ENCODE measurements around the gene MCC.

The MCC gene

DNA sequence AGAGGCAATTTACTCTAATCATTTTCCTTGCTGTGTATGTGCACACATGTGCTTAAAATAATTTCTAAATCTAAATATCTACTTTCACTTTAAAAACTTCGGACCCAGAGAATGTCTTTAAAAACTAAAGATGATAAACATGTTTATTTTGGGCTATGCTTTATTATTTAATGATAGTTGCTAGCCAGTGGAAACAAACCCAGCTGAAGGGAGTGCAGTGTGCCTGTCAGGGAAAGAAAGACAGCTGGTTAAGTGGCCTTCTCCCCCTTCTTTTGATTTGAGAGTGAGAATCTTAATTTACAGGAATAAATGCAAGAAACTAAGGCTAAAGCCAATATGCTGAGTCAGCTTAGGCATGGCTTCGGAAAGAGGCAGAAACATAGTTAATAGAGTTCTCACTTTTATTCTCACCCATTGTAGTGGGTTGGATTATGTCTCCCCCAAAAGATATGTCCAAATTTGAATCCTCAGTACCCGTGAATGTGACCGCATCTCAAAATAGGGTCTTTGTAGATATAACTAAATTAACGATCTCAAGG is 400.2 kb downstream of the MCC start:
- no peak for DNase-seq (ENCODE audit: low spot score)
- TF ChIP-seq, protein P1, sequence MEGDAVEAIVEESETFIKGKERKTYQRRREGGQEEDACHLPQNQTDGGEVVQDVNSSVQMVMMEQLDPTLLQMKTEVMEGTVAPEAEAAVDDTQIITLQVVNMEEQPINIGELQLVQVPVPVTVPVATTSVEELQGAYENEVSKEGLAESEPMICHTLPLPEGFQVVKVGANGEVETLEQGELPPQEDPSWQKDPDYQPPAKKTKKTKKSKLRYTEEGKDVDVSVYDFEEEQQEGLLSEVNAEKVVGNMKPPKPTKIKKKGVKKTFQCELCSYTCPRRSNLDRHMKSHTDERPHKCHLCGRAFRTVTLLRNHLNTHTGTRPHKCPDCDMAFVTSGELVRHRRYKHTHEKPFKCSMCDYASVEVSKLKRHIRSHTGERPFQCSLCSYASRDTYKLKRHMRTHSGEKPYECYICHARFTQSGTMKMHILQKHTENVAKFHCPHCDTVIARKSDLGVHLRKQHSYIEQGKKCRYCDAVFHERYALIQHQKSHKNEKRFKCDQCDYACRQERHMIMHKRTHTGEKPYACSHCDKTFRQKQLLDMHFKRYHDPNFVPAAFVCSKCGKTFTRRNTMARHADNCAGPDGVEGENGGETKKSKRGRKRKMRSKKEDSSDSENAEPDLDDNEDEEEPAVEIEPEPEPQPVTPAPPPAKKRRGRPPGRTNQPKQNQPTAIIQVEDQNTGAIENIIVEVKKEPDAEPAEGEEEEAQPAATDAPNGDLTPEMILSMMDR (IDR thresholded peaks at IDR 0.05; ENCODE audit: extremely low read depth, missing control alignments), result no peak

DNA sequence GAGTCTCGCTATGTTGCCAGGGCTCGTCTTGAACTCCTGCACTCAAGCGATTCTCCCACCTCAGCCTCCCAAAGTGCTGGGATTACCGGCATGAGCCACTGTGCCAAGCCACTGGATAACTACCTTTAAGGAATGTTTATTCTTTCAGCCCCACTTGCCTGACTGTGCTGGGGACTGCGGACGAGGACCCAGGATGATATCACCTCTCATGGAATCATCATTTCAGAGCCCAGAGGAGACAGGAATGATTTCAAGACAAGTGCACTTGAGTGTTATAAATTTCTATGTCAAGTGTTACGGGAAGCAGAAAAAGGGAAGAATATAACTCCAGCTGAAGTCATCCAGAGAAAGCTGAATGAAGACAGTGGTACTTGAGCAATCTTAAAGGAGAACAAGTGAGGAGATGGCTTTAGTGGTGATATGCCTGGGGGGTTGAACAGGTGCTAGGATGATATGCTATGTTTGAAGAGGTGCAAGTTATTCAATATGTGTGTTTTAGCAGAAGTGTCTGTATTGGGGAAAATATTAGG is 402.3 kb downstream of the MCC start:
- TF ChIP-seq, protein P1 (IDR thresholded peaks at IDR 0.05; ENCODE audit: extremely low read depth, missing control alignments), result no peak
- DNase-seq (ENCODE audit: low spot score), result no peak

DNA sequence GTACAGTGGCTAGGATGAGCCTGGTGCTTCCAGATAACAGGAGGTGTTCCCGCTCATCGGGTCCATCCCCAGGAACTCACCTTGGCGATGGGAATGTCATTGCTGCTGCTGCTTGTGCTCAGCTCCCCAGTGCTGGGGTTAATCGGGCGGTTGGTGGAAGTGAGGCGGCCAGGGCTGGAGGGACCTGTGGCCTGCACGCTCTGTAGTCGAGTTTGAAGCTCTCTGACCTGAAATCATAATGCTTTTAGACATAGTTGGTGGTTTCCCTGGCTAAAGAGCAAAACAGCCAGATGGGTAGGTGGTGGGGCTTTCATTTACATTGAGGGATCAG is 403.2 kb downstream of the MCC start:
- TF ChIP-seq, protein P1 (IDR thresholded peaks at IDR 0.05; ENCODE audit: extremely low read depth, missing control alignments), result no peak
- DNase-seq (ENCODE audit: low spot score), result no peak

DNA sequence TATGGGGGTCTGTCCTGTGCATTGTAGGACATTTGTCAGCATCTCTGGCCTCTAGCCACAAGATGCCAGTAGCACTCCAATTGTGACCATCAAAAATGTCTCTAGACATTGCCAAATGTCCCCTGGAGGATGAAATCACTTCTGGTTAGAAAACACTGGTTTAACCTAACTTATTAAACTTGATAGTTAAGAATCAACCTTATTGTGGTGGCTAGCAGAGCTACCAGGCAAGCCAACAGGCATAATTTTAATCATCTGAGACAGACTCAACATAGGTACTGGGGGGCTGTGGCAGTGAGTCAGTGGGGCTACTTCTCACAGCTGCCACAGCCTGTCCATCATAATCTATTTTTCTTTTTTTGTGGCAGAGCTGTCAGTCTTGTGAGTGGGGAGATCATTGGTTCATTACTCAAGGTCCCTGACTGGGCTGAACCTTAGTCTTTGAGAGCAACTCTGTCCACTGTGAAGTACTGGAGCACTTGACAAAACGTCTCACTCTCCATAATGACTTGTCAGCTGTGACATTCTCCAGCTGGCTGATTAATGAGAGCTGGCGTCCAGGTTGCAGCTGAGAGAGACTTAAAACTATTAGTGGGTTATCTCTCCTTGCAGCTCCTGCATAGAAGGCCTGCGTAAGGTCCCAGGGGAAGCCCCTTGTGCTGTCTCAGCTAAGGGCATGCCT is 403.7 kb downstream of the MCC start:
- TF ChIP-seq, protein P1 (IDR thresholded peaks at IDR 0.05; ENCODE audit: extremely low read depth, missing control alignments), result no peak
- no peak for DNase-seq (ENCODE audit: low spot score)

DNA sequence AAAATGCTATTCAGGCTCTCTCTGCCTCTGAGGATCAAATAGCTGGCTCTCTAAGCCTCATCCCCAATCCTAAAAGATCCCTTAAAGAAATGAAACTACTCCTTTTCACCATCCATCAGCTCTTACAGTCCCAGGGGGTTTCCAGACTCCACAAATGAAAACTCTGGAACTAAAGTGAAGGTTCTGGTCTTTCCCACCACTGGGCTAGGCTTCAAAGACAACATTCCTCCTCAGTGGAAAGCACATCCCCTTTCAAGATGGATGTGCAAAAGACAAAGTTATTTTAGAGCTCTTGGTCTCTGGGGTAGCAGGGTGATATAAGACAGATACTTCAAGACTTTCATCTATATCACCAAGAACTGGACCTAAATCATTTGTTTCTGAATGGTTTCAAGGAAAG is 404.8 kb downstream of the MCC start:
- DNase-seq (ENCODE audit: low spot score), result no peak
- TF ChIP-seq, protein P1 (IDR thresholded peaks at IDR 0.05; ENCODE audit: extremely low read depth, missing control alignments), result no peak

DNA sequence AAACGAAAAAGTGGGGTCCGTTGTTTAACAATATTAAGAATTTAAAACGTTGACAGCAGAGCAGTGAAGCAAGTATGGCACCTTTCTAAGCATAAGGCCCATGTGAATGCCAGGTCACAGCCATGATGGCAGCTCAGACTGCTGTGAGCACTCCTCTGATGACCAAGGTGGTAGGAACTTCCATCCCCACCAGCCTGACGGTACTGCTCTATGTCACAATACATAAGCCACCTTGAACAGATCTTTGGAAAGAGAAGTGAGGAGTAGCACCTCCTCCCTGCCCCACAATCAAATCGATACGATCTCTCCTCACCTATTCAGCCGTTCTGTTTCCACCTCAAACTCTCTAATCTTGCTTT is 405.7 kb downstream of the MCC start:
- TF ChIP-seq, protein P1 (IDR thresholded peaks at IDR 0.05; ENCODE audit: extremely low read depth, missing control alignments), result no peak
- no peak for DNase-seq (ENCODE audit: low spot score)

DNA sequence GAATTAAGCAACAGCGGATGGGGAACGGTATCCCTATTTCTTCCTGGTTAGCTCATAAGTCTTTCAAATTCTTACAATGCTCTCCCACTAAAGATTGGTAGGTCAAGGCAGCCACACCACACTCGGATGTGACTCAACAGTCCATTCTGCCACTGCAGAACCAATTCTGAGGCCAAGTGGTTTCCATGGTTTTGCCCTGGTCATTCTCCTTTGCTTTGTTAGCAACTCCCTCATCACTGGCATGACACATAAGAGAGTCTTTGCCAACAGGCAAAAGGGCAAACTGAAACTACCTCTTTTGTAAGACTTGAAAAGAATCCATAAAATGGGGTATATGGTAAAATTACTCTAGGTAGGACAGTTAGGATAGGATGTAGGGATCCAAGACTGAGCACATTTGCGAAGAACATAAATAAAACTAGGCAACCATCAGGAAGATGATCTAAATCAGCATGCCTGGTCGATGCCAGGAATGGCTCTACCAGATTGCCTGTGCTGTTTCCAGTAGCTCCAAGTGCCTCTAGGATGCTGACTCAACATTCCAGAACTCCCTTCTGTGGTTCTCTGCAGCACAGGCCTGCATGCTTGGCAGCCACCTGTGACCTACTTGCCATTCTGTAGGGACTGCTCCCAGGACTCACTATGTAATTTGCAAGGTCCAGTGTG is 406.2 kb downstream of the MCC start:
- TF ChIP-seq, protein P1 (IDR thresholded peaks at IDR 0.05; ENCODE audit: extremely low read depth, missing control alignments), result no peak
- no peak for DNase-seq (ENCODE audit: low spot score)

All from GM20000 (cell line).